ENCODE measurements around the gene CD22. TPM values are rescaled to one million over a fixed set of nuclear protein-coding genes. Genes with fewer than 3 reads are reported as not detected.

The CD22 gene
- total and polyA plus RNA-seq, 9 donors, result 54.2 to 264 (median 113) TPM

DNA sequence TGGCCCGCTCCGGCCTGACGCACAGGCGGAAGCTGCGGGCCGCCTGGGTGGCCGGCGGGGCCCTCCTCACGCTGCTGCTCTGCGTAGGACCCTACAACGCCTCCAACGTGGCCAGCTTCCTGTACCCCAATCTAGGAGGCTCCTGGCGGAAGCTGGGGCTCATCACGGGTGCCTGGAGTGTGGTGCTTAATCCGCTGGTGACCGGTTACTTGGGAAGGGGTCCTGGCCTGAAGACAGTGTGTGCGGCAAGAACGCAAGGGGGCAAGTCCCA, 23.1 kb downstream of the CD22 start:
- no peaks in the 10 kb centered on the region for H3K27me3 ChIP-seq
- peak in 2 of 5 donors; percentile 21 to 32 for DNase-seq
- TF ChIP-seq EP300 (IDR thresholded peaks at IDR 0.05) (no peak), POLR2A (IDR thresholded peaks at IDR 0.05) (no peak)
- TF ChIP-seq, protein P1, sequence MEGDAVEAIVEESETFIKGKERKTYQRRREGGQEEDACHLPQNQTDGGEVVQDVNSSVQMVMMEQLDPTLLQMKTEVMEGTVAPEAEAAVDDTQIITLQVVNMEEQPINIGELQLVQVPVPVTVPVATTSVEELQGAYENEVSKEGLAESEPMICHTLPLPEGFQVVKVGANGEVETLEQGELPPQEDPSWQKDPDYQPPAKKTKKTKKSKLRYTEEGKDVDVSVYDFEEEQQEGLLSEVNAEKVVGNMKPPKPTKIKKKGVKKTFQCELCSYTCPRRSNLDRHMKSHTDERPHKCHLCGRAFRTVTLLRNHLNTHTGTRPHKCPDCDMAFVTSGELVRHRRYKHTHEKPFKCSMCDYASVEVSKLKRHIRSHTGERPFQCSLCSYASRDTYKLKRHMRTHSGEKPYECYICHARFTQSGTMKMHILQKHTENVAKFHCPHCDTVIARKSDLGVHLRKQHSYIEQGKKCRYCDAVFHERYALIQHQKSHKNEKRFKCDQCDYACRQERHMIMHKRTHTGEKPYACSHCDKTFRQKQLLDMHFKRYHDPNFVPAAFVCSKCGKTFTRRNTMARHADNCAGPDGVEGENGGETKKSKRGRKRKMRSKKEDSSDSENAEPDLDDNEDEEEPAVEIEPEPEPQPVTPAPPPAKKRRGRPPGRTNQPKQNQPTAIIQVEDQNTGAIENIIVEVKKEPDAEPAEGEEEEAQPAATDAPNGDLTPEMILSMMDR (IDR thresholded peaks at IDR 0.05), result no peak
- intact Hi-C loops (cut with DNase I), result loop anchor here in 3 of 4 donors (5.0 to 10.0 kb wide), 3 partner anchors 80 to 145 kb away; partner anchors contain the start of gene KRTDAP (in 1 of the 3)
- peaks cover 3% of the 10 kb centered on the region for H3K4me1 ChIP-seq (ENCODE audit: insufficient read depth)
- H3K27ac ChIP-seq, result no peak overlapping the region
- H3K9me3 ChIP-seq, result no peaks in the 10 kb centered on the region
- no peaks in the 10 kb centered on the region for H3K36me3 ChIP-seq
- 82 to 88% (median 87%) methylated on average over 18 of the region's 18 CpGs for WGBS, 3 donors
- H3K4me3 ChIP-seq, result no peak overlapping the region

DNA sequence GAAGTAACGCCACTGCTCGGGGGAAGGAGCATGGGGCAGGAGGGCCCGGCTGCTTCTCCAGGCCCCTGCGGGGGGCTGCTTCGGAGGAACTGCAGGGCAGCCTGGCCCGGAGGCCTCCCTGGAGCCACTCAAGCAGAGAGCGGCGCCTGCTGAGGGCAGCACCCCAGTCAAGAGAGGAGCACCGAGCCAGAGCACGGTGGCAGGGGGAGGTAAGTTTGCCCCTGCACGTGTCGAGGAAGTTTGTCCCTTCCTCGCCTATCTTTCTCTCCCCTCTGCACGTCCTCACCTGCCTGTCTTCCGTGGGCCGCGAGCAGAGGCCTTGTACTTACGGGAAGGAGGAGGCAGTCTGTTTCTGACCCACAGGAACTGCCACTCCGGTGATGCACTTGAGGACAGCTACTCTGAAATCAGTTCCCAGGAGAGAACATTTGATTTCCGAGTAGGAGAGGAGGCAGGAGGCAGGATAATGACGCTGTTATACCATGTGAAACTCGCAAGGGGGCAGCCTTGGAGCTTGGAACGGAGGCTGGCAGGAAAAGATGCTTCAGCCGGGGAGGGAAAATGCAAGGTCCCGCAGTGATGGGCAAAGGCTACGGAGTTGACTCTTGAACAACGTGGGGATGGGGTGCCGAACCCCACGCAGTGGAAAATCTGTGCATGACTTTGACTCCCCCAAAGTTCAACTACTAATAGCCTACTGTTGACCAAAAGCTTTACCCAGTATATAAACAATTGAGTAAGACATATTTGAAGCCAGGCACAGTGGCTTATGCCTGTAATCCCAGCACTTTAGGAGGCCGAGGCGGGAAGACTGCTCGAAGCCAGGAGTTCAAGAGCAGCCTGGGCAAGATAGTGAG, 23.7 kb downstream of the CD22 start:
- intact Hi-C loops (cut with DNase I), result loop anchor here in 3 of 4 donors (5.0 to 10.0 kb wide), 3 partner anchors 80 to 145 kb away; partner anchors contain the start of gene KRTDAP (in 1 of the 3)
- no peaks in the 10 kb centered on the region for H3K9me3 ChIP-seq
- TF ChIP-seq, protein P1 (IDR thresholded peaks at IDR 0.05), result peak; percentile 52 to 78 (median 75)
- no peak for TF ChIP-seq EP300 (IDR thresholded peaks at IDR 0.05)
- WGBS, 3 donors, result 27 to 33% (median 30%) methylated on average over 32 of the region's 32 CpGs
- H3K4me3 ChIP-seq, result no peak overlapping the region
- no peaks in the 10 kb centered on the region for H3K27me3 ChIP-seq
- H3K36me3 ChIP-seq, result no peaks in the 10 kb centered on the region
- DNase-seq, result peak; percentile 66 to 78 (median 75)
- peaks cover 3% of the 10 kb centered on the region for H3K4me1 ChIP-seq (ENCODE audit: insufficient read depth)
- no peak overlapping the region for H3K27ac ChIP-seq

DNA sequence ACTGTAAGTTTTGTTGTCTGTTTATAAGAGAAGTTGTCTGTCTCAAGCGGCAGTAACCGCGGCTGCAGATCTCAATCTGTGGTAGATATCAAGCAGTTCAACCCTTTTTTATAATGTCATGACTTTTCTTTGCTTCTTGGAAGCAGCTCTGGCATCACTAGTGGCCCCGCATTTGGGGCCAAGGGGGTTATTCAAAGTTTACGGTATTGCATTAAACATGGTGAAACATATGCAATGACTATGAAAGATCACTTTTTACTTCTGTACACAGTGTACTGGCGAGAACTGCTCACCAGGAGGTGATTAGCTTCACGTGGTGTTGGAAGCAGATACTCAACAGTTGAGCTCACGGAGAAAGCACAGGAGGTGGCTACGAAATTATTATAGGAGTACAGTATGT, 24.6 kb downstream of the CD22 start:
- Histone ChIP-seq H3K4me3 (no peak overlapping the region), H3K27ac (no peak overlapping the region), H3K4me1 (ENCODE audit: insufficient read depth) (peaks cover 3% of the 10 kb centered on the region), H3K9me3 (no peaks in the 10 kb centered on the region), H3K27me3 (no peaks in the 10 kb centered on the region), H3K36me3 (no peaks in the 10 kb centered on the region)
- DNase-seq, result peak in 2 of 5 donors; percentile 5 to 8
- TF ChIP-seq EP300 (IDR thresholded peaks at IDR 0.05) (no peak), POLR2A (IDR thresholded peaks at IDR 0.05) (no peak)
- TF ChIP-seq, protein P1 (IDR thresholded peaks at IDR 0.05), result no peak
- WGBS, 3 donors, result 85 to 87% (median 86%) methylated on average over 9 of the region's 9 CpGs
- intact Hi-C loops (cut with DNase I), result loop anchor here in 3 of 4 donors (5.0 to 10.0 kb wide), 3 partner anchors 81 to 144 kb away; partner anchors contain the start of gene KRTDAP (in 1 of the 3)

DNA sequence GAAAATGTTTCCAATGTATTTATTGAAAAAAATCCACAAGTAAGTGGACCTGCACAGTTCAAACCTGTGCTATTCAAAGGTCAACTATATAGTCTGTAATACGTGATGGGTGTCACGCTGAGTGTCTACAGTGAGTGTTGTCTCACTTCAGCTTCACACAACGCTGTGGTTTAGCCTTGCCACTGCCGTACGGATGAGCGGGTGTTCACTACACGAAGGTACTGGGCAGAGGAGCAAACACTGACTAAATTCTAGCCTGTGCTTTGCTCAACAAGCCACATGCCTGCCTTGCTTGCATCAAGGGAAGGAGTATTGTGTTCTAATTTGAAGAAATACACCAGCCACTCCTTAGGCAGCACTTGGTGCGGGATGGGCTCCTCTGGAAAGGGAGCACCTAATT, 25.9 kb downstream of the CD22 start:
- TF ChIP-seq POLR2A (IDR thresholded peaks at IDR 0.05) (no peak), EP300 (IDR thresholded peaks at IDR 0.05) (no peak)
- TF ChIP-seq, protein P1 (IDR thresholded peaks at IDR 0.05), result no peak
- WGBS, 3 donors, result 90 to 92% (median 91%) methylated on average over 8 of the region's 8 CpGs
- no peaks in the 10 kb centered on the region for H3K27me3 ChIP-seq
- peak in 1 of 5 donors; percentile 6 for DNase-seq
- intact Hi-C loops (cut with DNase I), result loop anchor here in 3 of 4 donors (5.0 to 10.0 kb wide), 3 partner anchors 83 to 142 kb away; partner anchors contain the start of gene KRTDAP (in 1 of the 3)
- H3K9me3 ChIP-seq, result no peaks in the 10 kb centered on the region
- H3K27ac ChIP-seq, result no peak overlapping the region
- H3K4me1 ChIP-seq (ENCODE audit: insufficient read depth), result no peaks in the 10 kb centered on the region
- no peak overlapping the region for H3K4me3 ChIP-seq
- no peaks in the 10 kb centered on the region for H3K36me3 ChIP-seq

Data from ovary (tissue), 9 donors.